Left lung (tissue), 10 donors: Measurements from ENCODE around the gene TFB1M. TPM values are rescaled to one million over a fixed set of nuclear protein-coding genes. Genes with fewer than 3 reads are reported as not detected.

Source experiments
- ATAC-seq: fragments of 200-7000 bp; cut with Tn5 transposase; one replicate; pipeline ENCODE4 v1.9.1; 2020; ENCODE audit warnings: moderate library complexity
- DNase-seq, 4 donors: peaks; one replicate each; pipeline ENCODE4 v3.0.0-alpha.2; 2013 to 2020
- H3K27ac ChIP-seq, 2 donors: fragments of 200-600 bp; sonication (generic) in 1 of 2; one replicate each; pipeline versions ENCODE4 v1.5.0 to v1.8.0; 2020 to 2021
- H3K27me3 ChIP-seq, 2 donors: fragments of 200-600 bp; sonication (generic) in 1 of 2; one replicate each; pipeline versions ENCODE4 v1.5.0 to v1.8.0; 2020 to 2021
- H3K36me3 ChIP-seq, 2 donors: fragments of 200-600 bp; sonication (generic) in 1 of 2; one replicate each; pipeline versions ENCODE4 v1.5.0 to v1.8.0; 2020 to 2021
- H3K4me1 ChIP-seq, 2 donors: fragments of 200-600 bp; one replicate each; pipeline ENCODE4 v1.8.0; 2021
- H3K4me3 ChIP-seq, 2 donors: fragments of 200-600 bp; sonication (generic) in 1 of 2; one replicate each; pipeline versions ENCODE4 v1.5.0 to v1.8.0; 2020 to 2021; ENCODE audit warnings: mild to moderate bottlenecking in 1 of 2
- H3K9me3 ChIP-seq, 2 donors: fragments of 200-600 bp; sonication (generic) in 1 of 2; one replicate each; pipeline versions ENCODE4 v1.5.0 to v1.8.0; 2020 to 2021
- CTCF ChIP-seq, 2 donors: fragments of 200-600 bp; sonication (generic) in 1 of 2; IDR thresholded peaks; one replicate each; pipeline versions ENCODE4 v1.5.0 to v1.8.0; 2021; ENCODE audit warnings: antibody characterized with exemption in 2 of 2
- intact Hi-C, 2 donors: fragments of 100-400 bp; cut with DNase I; formaldehyde crosslinking; loops; one replicate each; pipeline versions ENCODE4 v1.11.2 to v1.14.2; 2022
- polyA plus RNA-seq, 6 donors: library from polyadenylated mRNA; unstranded; fragments of 120-200 nt; gene quantifications; one replicate each; pipeline ENCODE4 v1.2.1, GENCODE V29; 2013; ENCODE audit not compliant: insufficient read length in 6 of 6
- total RNA-seq, 2 donors: library from RNA; stranded (reverse); fragmentation: NEBNext Ultra II Directional; extraction: Animal tissue kit (Norgen Biotek cat#: 25700); gene quantifications; one replicate each; pipeline ENCODE4 v1.2.1, GENCODE V29; 2021
- donor health status: DM: no; HTN: yes; CAD: no.
- donor health status: DM: no; HTN: no; CAD: no.

TFB1M gene
- total and polyA plus RNA-seq, 8 donors, result 20.6 to 29.4 (median 24.0) TPM

- Histone ChIP-seq H3K27me3 (no peaks in the 10 kb centered on the region), H3K4me1 (peaks cover 0 to 3% of the 10 kb centered on the region in 2 donors), H3K27ac (no peak overlapping the region), H3K9me3 (no peaks in the 10 kb centered on the region), H3K4me3 (no peak overlapping the region), H3K36me3 (no peaks in the 10 kb centered on the region)
- TF ChIP-seq CTCF (IDR thresholded peaks at IDR 0.05), result no peak
- DNase-seq, result no peak
- no peak for ATAC-seq
- intact Hi-C loops, result loop anchor here in 1 of 2 donors (5.0 kb wide), 1 partner anchor 206 kb away; no protein-coding TSS in a partner anchor
Measured at GRCh38 chr6:155325700-155326516, 11.6 kb upstream of the TFB1M start.

GRCh38 chr6:155324993-155325392 is 10.7 kb upstream of the TFB1M start:
- DNase-seq (no peak), ATAC-seq (no peak)
- Histone ChIP-seq H3K27me3 (no peaks in the 10 kb centered on the region), H3K9me3 (no peaks in the 10 kb centered on the region), H3K4me3 (no peak overlapping the region), H3K4me1 (peaks cover 0 to 3% of the 10 kb centered on the region in 2 donors), H3K27ac (no peak overlapping the region), H3K36me3 (no peaks in the 10 kb centered on the region)
- intact Hi-C loops, result loop anchor here in 1 of 2 donors (5.0 kb wide), 1 partner anchor 207 kb away; no protein-coding TSS in a partner anchor
- no peak for TF ChIP-seq CTCF (IDR thresholded peaks at IDR 0.05)

GRCh38 chr6:155324172-155324571 is 9.9 kb upstream of the TFB1M start:
- no peak for TF ChIP-seq CTCF (IDR thresholded peaks at IDR 0.05)
- Histone ChIP-seq H3K27ac (no peak overlapping the region), H3K4me1 (peaks cover 0 to 3% of the 10 kb centered on the region in 2 donors), H3K36me3 (no peaks in the 10 kb centered on the region), H3K27me3 (no peaks in the 10 kb centered on the region), H3K9me3 (no peaks in the 10 kb centered on the region), H3K4me3 (no peak overlapping the region)
- DNase-seq (no peak), ATAC-seq (no peak)
- intact Hi-C loops, result no loop called here

- H3K4me3 ChIP-seq, result peak overlapping the region in 1 of 2 donors; percentile 8
- no peak for TF ChIP-seq CTCF (IDR thresholded peaks at IDR 0.05)
- ATAC-seq (no peak), DNase-seq (no peak)
- H3K9me3 ChIP-seq, result no peaks in the 10 kb centered on the region
- H3K4me1 ChIP-seq, result peaks cover 0 to 10% of the 10 kb centered on the region in 2 donors
- no peaks in the 10 kb centered on the region for H3K27me3 ChIP-seq
- H3K36me3 ChIP-seq, result no peaks in the 10 kb centered on the region
- intact Hi-C loops, result no loop called here
- no peak overlapping the region for H3K27ac ChIP-seq
Measured at GRCh38 chr6:155319902-155320301, 5.6 kb upstream of the TFB1M start.

GRCh38 chr6:155317186-155317585 is 2.9 kb upstream of the TFB1M start:
- intact Hi-C loops, result no loop called here
- no peaks in the 10 kb centered on the region for H3K9me3 ChIP-seq
- H3K27me3 ChIP-seq, result no peaks in the 10 kb centered on the region
- DNase-seq (no peak), ATAC-seq (no peak)
- H3K36me3 ChIP-seq, result no peaks in the 10 kb centered on the region
- no peak overlapping the region for H3K27ac ChIP-seq
- peaks cover 0 to 26% of the 10 kb centered on the region in 2 donors for H3K4me1 ChIP-seq
- TF ChIP-seq CTCF (IDR thresholded peaks at IDR 0.05), result no peak
- H3K4me3 ChIP-seq, result no peak overlapping the region
